C4-2B (cell line): ENCODE data around the gene LKAAEAR1.

Source experiments
- ZFX ChIP-seq: fragments of 450-650 bp; IDR thresholded peaks from 2 replicates; pipeline ENCODE4 v1.6.1; 2017
- TF ChIP-seq, protein P1 (sequence below): fragments of 450-650 bp; conservative IDR thresholded peaks from 2 replicates; pipeline ENCODE4 v1.5.1; 2017; ENCODE audit warnings: mild to moderate bottlenecking

DNA sequence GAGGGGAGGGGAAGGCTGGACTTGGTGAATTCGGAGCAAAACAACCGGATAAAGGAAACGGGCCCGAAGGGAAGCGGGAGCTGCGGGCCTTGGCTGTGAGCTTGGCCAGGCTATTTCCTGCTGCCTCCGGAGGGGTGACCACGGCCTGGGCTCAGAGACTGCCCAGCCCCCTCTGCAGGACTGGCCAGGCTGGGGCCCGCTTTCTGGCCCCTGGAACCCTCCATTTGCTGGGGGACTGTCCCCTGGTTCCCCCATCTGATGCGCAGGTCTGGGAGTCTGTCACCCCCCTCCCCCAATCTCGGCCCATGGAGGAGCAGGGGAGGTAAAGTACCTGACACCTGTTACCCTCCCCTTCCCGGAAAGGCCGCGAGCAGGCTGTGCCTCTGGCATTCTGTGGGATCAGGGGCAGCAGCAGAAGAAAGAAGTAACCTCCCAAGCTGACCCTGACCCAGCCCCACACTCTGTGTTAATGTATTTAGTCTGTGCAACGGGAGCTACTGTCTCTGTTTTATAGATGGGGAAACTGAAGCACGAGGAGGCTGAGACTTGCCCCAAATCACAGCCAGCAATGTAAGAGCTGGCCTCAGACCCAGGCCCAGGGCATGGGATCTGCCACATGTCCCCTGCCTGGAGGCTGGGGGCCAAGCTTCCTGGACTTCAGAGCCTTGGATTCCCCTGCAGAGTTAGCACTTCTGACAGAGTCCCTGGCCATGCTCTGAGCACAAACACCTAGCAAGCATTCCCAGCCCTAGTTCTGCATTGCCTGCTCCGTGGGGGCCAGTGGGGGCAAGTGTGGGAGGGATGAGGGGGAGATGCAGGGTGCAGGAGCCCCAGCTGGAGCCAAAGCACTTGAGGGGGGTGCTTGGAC lies 44.7 kb downstream of the LKAAEAR1 start:
- TF ChIP-seq, protein P1, sequence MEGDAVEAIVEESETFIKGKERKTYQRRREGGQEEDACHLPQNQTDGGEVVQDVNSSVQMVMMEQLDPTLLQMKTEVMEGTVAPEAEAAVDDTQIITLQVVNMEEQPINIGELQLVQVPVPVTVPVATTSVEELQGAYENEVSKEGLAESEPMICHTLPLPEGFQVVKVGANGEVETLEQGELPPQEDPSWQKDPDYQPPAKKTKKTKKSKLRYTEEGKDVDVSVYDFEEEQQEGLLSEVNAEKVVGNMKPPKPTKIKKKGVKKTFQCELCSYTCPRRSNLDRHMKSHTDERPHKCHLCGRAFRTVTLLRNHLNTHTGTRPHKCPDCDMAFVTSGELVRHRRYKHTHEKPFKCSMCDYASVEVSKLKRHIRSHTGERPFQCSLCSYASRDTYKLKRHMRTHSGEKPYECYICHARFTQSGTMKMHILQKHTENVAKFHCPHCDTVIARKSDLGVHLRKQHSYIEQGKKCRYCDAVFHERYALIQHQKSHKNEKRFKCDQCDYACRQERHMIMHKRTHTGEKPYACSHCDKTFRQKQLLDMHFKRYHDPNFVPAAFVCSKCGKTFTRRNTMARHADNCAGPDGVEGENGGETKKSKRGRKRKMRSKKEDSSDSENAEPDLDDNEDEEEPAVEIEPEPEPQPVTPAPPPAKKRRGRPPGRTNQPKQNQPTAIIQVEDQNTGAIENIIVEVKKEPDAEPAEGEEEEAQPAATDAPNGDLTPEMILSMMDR, result no peak
- TF ChIP-seq ZFX, result no peak
